Stimulated activated CD8-positive, alpha-beta memory T cell treated with anti-CD3 and anti-CD28 coated beads, Interleukin-4, amount 100 ng/mL, for 48 hours (primary cell): ENCODE results near the gene CCDC80.

Source experiments
- DNase-seq: peaks from one replicate; pipeline ENCODE4 v3.0.0-alpha.2; 2020

The CCDC80 gene

GRCh38 chr3:112631257-112631656 is 9.7 kb downstream of the CCDC80 start:
- no peak for DNase-seq

DNA sequence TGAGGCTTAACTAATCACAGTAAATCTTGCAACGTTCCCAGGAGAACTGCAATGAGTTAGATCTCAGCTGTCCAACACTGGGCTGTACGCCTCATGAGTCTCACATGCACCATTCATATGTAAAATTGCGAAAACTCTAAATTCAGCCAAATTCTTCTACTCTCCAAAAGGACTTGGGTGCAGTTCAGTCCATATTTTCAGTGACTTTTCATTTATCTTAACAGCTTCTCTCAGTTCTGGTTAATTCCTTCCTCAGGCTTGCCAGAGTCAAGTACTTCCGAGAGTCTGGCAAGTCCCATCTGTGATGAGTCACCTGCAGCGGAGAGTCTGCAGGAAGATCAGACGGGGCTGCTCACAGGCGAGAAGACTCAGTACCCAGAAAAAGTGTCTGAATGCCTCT is 11.5 kb downstream of the CCDC80 start:
- DNase-seq, result no peak

DNA sequence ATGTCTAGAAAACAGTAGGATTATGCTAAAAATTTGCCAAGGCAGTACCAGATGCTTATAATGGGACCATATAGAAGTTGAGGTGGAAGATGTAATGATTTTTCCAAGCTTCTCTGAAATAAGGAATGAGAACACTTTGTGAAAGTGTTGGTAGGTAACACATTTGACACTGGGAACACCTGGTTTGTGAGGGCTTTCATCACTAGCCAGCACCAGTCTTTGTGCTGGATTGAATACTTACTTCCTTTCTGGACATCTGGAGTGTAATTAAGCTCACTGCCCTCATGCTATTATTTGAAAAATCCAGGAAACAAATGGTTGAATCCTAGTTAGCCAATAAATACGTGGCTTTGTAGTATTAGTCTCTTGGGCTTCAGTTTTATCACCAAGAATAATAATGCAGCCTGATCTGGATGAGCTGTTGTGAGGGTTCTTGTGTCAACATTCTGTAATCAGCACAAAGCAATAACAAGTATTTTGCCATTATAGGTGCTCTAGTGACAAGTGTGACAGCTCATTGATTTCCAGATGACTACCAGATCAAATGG is 12.9 kb downstream of the CCDC80 start:
- DNase-seq, result no peak

DNA sequence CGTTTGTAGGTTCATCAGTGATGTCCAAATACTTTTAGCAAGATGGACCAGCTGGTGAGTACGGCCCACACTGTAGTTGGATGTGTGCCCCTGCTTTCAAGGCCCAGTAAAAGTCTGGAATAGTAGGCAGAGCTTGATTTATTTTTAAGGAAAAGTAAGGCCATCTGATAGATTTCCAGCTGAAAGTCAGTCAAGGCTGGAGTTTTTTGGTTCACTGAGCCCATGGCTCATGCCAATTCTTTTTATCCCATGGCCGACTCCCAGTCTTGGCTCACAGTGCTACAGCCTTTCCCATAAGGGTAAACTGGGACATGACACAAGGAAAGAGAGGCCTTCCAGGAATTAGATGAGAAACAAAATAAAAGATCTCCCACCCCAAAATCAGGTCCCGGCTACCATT is 13.5 kb downstream of the CCDC80 start:
- DNase-seq, result no peak

GRCh38 chr3:112623717-112624116 is 17.2 kb downstream of the CCDC80 start:
- no peak for DNase-seq

- DNase-seq, result no peak
Measured at GRCh38 chr3:112623213-112623612, 17.7 kb downstream of the CCDC80 start.

DNA sequence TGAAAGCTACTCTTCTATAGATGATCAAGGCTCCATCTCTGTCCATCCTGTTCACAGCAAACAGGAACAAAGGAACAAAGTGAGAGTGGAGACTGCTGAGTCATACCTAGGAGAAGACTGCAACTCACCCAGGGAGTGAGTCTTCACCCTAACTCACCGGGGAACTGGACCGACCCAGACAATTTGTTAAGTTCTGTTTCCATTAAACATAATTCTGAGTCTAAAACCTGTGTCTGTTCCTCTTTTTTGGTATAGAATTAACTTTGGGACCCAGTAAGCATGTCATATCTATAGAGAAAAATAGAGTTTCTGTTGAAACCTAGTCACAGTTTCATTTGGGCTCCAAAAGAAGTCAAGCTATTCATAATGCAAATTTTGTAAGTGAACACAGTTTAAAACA is 21.6 kb downstream of the CCDC80 start:
- no peak for DNase-seq

GRCh38 chr3:112617285-112617684 is 23.7 kb downstream of the CCDC80 start:
- no peak for DNase-seq

DNA sequence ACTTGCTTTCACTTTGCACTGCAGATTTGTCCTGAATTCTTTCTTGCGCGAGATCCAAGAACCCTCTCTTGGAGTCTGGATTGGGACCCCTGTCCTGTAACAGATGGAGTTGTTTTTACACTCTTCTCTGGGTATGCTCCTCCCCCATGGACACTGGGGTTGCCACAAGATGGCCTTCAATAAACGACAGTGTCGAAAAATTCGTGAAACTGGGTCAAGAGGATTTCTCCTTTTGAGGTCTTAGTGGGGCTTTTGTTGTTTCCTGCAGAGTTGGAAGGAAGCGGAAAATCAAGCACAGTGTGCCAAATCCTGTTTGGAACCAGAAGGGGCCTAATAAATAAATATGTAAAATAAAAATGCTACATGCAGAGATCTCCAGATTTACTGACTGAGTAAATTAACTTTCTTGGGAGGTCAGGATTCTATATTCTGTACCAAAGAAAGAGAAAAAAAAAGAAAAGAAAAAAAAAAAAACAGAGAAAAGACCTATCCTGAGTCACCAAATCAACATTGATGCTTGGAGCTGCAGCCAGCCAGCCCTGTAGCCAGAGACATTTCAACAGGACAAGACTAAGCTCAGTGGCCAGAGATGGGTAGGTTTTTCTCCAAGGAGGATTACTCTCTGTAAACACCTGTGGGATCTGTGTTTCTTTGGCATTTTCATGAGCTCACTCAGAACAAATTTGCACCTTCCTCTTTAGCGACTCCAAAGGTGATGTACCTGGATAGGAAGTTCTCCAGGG is 24.8 kb downstream of the CCDC80 start:
- no peak for DNase-seq

GRCh38 chr3:112611752-112612515 is 29.0 kb downstream of the CCDC80 start:
- DNase-seq, result no peak

- no peak for DNase-seq
Measured at GRCh38 chr3:112610121-112610520, 30.8 kb downstream of the CCDC80 start.

- DNase-seq, result no peak
Measured at GRCh38 chr3:112607863-112608262, 33.1 kb downstream of the CCDC80 start.

- DNase-seq, result no peak
Measured at GRCh38 chr3:112606098-112606497, 34.8 kb downstream of the CCDC80 start.

GRCh38 chr3:112605285-112605684 is 35.7 kb downstream of the CCDC80 start:
- DNase-seq, result no peak

DNA sequence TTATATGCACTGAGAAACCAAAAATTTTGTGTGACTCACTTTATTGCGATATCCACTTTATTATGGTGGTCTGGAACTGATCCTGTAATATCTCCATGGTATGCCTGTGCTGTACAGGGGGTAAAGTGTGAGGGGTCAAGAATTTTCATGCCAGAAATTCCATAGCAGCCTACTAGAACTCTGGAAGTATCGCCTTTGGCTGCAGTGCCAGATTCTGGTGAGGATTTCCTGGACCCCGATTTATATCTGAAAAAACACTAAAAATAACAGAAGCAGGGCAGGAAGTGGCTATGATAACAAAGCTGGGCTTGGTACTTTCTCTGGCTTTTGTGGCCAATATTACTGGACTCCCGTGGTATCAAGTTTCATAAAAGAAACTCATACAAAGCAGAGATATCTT is 36.4 kb downstream of the CCDC80 start:
- DNase-seq, result no peak

- DNase-seq, result no peak
Measured at GRCh38 chr3:112602217-112602838, 38.6 kb downstream of the CCDC80 start.

- no peak for DNase-seq
Measured at GRCh38 chr3:112598731-112599130, 42.2 kb downstream of the CCDC80 start.

GRCh38 chr3:112597945-112598344 is 43.0 kb downstream of the CCDC80 start:
- no peak for DNase-seq

- no peak for DNase-seq
Measured at GRCh38 chr3:112594856-112595255, 46.1 kb downstream of the CCDC80 start.

DNA sequence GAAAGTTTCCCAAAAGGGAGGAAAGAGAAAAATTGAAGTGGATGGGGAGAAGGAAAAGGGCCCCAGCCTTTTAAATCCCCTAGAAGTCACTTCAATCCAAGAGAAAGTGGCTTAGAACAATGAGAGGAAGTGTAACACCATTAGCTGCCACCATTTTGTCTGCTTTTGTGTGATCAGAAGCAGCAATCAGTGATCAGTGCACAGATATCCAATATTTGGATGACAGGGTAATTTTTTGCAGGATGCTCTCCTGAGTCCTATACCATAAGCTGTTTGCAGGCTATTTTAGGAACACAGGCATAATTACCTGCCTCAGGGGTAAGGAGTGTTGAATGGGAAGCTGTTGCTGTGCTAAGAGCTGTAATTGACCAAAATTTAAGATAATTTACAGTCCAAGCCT is 47.7 kb downstream of the CCDC80 start:
- DNase-seq, result no peak

- DNase-seq, result no peak
Measured at GRCh38 chr3:112587336-112587735, 53.6 kb downstream of the CCDC80 start.

- DNase-seq, result no peak
Measured at GRCh38 chr3:112585782-112586181, 55.2 kb downstream of the CCDC80 start.

DNA sequence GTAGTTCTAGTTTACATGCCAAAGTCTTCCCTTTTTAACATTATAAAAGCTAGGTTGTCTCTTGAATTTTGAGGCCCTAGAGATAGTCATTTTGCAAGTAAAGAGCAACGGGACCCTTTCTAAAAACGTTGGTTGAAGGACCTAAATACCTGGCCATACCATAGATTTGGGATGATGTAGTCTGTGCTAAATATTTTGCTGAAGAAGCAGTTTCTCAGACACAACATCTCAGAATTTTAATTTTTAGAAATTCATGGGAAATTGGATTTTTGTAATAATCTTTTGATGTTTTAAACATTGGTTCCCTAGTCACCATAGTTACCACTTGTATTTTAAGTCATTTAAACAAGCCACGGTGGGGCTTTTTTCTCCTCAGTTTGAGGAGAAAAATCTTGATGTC is 57.8 kb downstream of the CCDC80 start:
- DNase-seq, result no peak
